Suppressor macrophage treated with lipopolysaccharide for 4 hours (primary cell): Measurements from ENCODE around the gene C1QTNF1.
A peak's percentile ranks its signal among the peaks of the same experiment; 100 is the strongest.

Experiments used
- DNase-seq: peaks from one replicate; pipeline ENCODE4 v3.0.0-alpha.2; 2020

Gene C1QTNF1

GRCh38 chr17:79042421-79043190, 18.6 kb downstream of the C1QTNF1 start:
- DNase-seq: peak; percentile 83

GRCh38 chr17:79043191-79043930, 19.4 kb downstream of the C1QTNF1 start:
- no peak for DNase-seq

DNA sequence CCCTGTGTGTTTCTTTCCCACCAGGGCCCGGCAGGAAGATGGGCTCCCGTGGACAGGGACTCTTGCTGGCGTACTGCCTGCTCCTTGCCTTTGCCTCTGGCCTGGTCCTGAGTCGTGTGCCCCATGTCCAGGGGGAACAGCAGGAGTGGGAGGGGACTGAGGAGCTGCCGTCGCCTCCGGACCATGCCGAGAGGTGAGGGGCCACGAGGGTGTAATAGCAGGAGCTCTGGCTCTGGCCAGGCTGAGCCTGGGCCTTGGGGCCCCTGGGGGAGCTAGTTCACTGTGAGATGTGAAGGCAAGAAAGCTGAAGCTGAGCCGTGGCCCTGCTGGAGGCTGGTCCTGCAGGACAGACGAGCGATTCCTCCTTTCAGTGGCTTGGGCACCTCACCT, 20.0 kb downstream of the C1QTNF1 start:
- no peak for DNase-seq

- no peak for DNase-seq
Observed at GRCh38 chr17:79044462-79044861, 20.5 kb downstream of the C1QTNF1 start.

GRCh38 chr17:79045001-79045729, 21.2 kb downstream of the C1QTNF1 start:
- no peak for DNase-seq

DNA sequence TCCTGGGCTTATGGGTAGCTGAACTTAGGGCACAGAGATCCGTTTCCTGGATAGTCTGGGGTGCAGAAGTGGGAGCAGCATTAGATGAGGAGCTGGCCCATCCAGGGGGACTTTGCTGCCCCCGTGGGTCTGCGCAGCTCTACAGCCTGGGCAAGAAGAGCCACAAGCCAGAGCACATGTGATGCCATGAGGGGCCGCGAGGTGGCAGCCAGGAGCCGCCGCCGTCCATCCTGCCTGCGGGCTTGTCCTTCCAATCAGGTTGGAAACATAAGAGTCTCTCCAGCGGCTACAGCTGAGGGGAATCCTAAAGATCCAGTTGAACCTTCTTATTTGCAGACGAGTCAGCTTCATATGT, 21.9 kb downstream of the C1QTNF1 start:
- DNase-seq: peak; percentile 82

- no peak for DNase-seq
Observed at GRCh38 chr17:79046197-79046915, 22.4 kb downstream of the C1QTNF1 start.

GRCh38 chr17:79046916-79047280, 22.9 kb downstream of the C1QTNF1 start:
- DNase-seq: no peak

DNA sequence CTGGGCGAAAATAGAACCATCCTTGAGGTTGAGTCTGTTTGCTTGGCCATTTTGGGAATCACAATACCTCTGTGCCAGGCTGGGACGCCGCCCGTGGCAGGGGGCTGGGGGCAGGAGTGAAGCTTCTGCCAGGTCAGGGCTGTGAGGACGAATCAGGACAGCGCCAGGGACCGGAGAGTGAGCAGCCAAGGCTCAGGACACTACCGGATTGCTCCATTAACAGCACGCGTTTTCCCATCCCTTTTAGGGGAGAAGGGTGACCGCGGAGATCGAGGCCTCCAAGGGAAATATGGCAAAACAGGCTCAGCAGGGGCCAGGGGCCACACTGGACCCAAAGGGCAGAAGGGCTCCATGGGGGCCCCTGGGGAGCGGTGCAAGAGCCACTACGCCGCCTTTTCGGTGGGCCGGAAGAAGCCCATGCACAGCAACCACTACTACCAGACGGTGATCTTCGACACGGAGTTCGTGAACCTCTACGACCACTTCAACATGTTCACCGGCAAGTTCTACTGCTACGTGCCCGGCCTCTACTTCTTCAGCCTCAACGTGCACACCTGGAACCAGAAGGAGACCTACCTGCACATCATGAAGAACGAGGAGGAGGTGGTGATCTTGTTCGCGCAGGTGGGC, 23.4 kb downstream of the C1QTNF1 start:
- DNase-seq: no peak

DNA sequence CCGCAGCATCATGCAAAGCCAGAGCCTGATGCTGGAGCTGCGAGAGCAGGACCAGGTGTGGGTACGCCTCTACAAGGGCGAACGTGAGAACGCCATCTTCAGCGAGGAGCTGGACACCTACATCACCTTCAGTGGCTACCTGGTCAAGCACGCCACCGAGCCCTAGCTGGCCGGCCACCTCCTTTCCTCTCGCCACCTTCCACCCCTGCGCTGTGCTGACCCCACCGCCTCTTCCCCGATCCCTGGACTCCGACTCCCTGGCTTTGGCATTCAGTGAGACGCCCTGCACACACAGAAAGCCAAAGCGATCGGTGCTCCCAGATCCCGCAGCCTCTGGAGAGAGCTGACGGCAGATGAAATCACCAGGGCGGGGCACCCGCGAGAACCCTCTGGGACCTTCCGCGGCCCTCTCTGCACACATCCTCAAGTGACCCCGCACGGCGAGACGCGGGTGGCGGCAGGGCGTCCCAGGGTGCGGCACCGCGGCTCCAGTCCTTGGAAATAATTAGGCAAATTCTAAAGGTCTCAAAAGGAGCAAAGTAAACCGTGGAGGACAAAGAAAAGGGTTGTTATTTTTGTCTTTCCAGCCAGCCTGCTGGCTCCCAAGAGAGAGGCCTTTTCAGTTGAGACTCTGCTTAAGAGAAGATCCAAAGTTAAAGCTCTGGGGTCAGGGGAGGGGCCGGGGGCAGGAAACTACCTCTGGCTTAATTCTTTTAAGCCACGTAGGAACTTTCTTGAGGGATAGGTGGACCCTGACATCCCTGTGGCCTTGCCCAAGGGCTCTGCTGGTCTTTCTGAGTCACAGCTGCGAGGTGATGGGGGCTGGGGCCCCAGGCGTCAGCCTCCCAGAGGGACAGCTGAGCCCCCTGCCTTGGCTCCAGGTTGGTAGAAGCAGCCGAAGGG, 24.2 kb downstream of the C1QTNF1 start:
- no peak for DNase-seq

DNA sequence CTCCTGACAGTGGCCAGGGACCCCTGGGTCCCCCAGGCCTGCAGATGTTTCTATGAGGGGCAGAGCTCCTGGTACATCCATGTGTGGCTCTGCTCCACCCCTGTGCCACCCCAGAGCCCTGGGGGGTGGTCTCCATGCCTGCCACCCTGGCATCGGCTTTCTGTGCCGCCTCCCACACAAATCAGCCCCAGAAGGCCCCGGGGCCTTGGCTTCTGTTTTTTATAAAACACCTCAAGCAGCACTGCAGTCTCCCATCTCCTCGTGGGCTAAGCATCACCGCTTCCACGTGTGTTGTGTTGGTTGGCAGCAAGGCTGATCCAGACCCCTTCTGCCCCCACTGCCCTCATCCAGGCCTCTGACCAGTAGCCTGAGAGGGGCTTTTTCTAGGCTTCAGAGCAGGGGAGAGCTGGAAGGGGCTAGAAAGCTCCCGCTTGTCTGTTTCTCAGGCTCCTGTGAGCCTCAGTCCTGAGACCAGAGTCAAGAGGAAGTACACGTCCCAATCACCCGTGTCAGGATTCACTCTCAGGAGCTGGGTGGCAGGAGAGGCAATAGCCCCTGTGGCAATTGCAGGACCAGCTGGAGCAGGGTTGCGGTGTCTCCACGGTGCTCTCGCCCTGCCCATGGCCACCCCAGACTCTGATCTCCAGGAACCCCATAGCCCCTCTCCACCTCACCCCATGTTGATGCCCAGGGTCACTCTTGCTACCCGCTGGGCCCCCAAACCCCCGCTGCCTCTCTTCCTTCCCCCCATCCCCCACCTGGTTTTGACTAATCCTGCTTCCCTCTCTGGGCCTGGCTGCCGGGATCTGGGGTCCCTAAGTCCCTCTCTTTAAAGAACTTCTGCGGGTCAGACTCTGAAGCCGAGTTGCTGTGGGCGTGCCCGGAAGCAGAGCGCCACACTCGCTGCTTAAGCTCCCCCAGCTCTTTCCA, 25.1 kb downstream of the C1QTNF1 start:
- DNase-seq: no peak

DNA sequence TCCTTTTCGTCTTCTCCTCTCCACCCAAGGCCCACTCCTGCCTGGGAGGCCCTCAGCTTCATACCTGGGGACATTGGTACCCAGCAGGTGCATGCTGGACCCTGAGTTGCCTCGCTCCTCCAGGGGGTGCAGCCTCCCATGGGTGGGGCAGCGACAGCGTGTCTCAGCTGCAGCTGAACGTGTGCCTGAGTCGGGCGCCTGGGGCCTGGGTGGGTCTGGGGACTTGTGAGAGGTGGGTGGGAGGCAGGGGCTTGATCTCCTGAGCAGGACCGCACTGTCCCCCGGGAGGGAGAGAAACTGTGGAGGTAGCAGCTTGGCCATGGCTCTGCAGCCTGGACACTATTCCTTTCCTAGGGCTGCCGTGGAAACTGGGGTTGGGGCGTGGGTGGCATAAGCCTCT, 25.9 kb downstream of the C1QTNF1 start:
- DNase-seq: no peak

DNA sequence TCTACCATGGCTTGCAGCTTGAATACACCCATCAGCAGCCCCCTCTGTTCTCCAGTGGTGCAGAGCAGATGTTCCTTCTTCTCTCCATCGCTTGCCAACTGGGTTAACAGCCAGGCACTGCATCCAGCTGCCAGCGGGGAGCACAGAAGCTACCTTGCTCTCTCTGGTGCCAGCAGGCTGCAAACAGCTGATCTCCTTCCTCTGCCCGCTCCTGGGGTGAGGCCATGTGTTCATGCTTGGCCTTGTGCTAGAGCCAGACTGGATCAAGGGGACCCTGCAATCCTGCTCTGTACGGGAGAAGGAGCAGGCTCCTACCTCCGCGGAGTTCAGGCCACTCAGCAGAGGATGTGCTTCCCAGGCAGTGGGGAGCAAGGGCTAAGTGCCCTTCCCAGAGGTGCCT, 26.6 kb downstream of the C1QTNF1 start:
- no peak for DNase-seq

DNA sequence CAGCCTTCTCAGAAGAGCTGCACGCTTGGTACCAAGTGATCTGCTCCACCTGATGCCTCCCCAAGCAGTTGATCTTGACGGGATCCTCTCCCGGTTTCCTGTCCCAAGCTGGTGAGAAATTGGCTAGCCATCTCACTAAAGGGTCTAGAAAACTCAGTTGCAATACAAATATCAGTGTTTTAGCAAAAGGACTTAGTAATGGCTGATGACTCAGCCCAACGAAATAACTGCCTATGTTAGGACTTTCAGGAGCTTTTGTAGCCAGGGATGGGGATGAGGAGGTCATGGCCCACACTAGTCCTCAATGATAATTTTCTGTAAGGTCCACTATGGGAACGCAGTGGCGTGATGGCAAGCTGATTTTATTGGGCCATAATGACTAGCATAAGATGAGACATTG, 27.3 kb downstream of the C1QTNF1 start:
- DNase-seq: no peak

- DNase-seq: no peak
Observed at GRCh38 chr17:79052131-79052530, 28.2 kb downstream of the C1QTNF1 start.

DNA sequence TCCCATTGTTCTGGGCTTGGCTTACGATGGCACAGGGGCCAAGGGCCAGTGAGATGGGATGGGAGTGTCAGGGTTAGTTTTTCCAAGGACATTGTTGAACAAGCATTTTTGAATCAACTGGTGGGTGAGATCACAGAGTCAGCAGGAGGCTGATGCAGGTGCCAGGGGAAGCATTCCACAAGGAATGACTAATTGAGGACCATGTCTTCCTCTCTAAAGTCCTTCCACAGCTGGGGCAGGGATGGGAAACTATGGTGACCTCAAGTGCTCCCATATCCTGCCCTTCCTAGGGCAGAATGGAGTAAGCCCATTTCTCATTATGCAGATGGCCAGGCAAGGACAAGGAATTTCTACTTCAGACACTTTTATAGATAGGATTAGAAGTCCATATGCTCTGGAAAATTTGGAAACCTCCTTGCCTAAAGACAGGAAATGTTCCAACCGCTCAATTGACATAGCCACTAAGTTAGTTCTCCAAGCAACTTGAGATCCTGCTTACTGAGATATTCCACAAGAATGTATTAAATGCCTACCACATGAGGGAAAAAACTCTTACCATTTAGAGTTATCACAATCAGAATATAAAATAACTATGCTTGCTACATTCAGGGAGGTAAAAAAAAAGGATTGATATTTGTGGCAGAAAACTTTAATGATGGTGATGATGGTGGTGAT, 29.4 kb downstream of the C1QTNF1 start:
- DNase-seq: no peak

- DNase-seq: peak; percentile 12
Observed at GRCh38 chr17:79054200-79054960, 30.4 kb downstream of the C1QTNF1 start.

DNA sequence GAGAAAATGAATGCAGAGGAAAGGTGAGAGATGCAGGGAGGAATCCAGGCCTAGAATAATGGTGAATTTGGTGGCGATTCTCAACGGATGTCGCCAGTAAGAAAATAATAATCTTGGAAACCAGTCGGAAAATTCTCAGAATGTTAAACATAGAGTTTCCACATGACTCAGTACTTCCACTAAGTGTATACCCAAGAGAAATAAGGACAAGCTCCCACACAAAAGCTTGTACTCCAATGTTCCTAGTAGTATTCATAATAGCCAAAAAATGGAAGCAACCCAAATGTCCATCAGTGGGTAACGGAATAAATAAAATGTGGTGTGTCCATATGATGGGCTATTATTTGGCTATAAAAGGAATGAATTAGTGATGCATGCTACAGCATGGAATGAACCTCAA, 31.2 kb downstream of the C1QTNF1 start:
- DNase-seq: no peak

- peak; percentile 25 for DNase-seq
Observed at GRCh38 chr17:79057737-79058385, 33.9 kb downstream of the C1QTNF1 start.
